Left ventricle myocardium inferior (tissue), 1 donor: Measurements from ENCODE around the gene CEP162. TPM values are rescaled to one million over a fixed set of nuclear protein-coding genes. Genes with fewer than 3 reads are reported as not detected.
"Not testable (repeated sequence)": the region's sequence is repeated elsewhere in the genome, so short reads cannot be mapped to it uniquely, and the experiment has no call there.

Source experiments
- DNase-seq: peaks from one replicate; pipeline ENCODE4 v3.0.0-alpha.2; 2020
- H3K27ac ChIP-seq: fragments of 200-600 bp; replicated peaks from 2 replicates; pipeline ENCODE4 v1.8.0; 2021
- H3K27me3 ChIP-seq: fragments of 200-600 bp; 2 replicates; pipeline ENCODE4 v1.8.0; 2021; ENCODE audit warnings: low read depth
- H3K36me3 ChIP-seq: fragments of 200-600 bp; 2 replicates; pipeline ENCODE4 v1.8.0; 2021
- H3K4me1 ChIP-seq: fragments of 200-600 bp; 2 replicates; pipeline ENCODE4 v1.8.0; 2021
- H3K4me3 ChIP-seq: fragments of 200-600 bp; 2 replicates; pipeline ENCODE4 v1.8.0; 2021; ENCODE audit warnings: mild to moderate bottlenecking, moderate library complexity
- H3K9me3 ChIP-seq: fragments of 200-600 bp; replicated peaks from 2 replicates; pipeline ENCODE4 v1.8.0; 2021
- CTCF ChIP-seq: fragments of 200-600 bp; IDR thresholded peaks from 2 replicates; pipeline ENCODE4 v1.8.0; 2021; ENCODE audit warnings: antibody characterized with exemption, mild to moderate bottlenecking, borderline replicate concordance
- intact Hi-C: fragments of 100-400 bp; cut with micrococcal nuclease; formaldehyde crosslinking; loops from one replicate; pipeline ENCODE4 v1.11.0; 2022
- total RNA-seq: library from RNA; stranded (reverse); fragmentation: NEBNext Ultra II Directional; extraction: Animal tissue kit (Norgen Biotek cat#: 25700); gene quantifications from one replicate; pipeline ENCODE4 v1.2.1, GENCODE V29; 2021
- donor health status: DM: no; HTN: yes; CAD: no; lungs with severe emphysema.

Gene CEP162
- total RNA-seq, 1 donor from 2014 or later, result 4.0 TPM

GRCh38 chr6:84107495-84107894, 119.9 kb downstream of the CEP162 start:
- H3K4me3 ChIP-seq, result no peak overlapping the region
- DNase-seq, result no peak
- H3K9me3 ChIP-seq, result peaks cover 3% of the 10 kb centered on the region
- no peaks in the 10 kb centered on the region for H3K27me3 ChIP-seq
- H3K36me3 ChIP-seq, result no peaks in the 10 kb centered on the region
- no peak overlapping the region for H3K27ac ChIP-seq
- TF ChIP-seq CTCF, result no peak
- intact Hi-C loops, result no loop called here
- H3K4me1 ChIP-seq, result no peaks in the 10 kb centered on the region

DNA sequence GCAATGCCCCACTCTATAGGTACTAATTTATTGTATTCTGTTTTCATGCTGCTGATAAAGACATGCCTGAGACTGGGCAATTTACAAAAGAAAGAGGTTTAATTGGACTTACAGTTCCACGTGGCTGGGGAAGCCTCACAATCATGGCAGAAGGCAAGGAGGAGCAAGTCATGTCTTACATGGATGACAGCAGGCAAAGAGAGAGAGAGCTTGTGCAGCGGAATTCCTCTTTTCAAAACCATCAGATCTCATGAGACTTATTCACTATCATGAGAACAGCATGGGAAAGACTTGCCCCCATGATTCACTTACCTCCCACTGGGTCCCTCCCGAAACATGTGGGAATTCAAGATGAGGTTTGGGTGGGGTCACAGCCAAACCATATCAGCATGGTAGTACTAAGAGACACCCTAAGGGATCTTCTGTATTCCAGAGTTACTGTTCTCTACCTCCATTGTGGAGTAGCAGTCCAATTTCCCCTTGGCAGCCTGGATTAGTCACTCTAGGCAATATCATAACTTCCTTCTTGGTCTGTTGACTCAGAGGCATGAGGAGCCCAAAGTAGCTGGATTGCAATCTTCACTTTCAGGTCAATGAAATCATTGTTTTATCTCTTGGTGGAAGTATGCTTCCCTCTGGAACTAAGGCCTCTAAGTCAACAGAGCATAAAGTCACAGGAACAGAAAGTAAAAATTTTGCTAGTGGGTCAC, 122.1 kb downstream of the CEP162 start:
- H3K36me3 ChIP-seq, H3K27ac ChIP-seq, DNase-seq, intact Hi-C loops, H3K9me3 ChIP-seq, H3K4me1 ChIP-seq, H3K4me3 ChIP-seq, H3K27me3 ChIP-seq: not testable (repeated sequence)

GRCh38 chr6:84103029-84103428, 124.4 kb downstream of the CEP162 start:
- Histone ChIP-seq H3K27me3 (no peaks in the 10 kb centered on the region), H3K27ac (no peak overlapping the region), H3K4me3 (no peak overlapping the region), H3K36me3 (no peaks in the 10 kb centered on the region), H3K9me3 (peaks cover 3% of the 10 kb centered on the region), H3K4me1 (no peaks in the 10 kb centered on the region)
- intact Hi-C loops, result no loop called here
- TF ChIP-seq CTCF, result no peak
- no peak for DNase-seq

GRCh38 chr6:84095156-84095555, 132.3 kb downstream of the CEP162 start:
- intact Hi-C loops, result no loop called here
- H3K4me1 ChIP-seq, result no peaks in the 10 kb centered on the region
- no peak for TF ChIP-seq CTCF
- no peaks in the 10 kb centered on the region for H3K27me3 ChIP-seq
- H3K36me3 ChIP-seq, result no peaks in the 10 kb centered on the region
- H3K4me3 ChIP-seq, result no peak overlapping the region
- peaks cover 7% of the 10 kb centered on the region for H3K9me3 ChIP-seq
- no peak for DNase-seq
- no peak overlapping the region for H3K27ac ChIP-seq

DNA sequence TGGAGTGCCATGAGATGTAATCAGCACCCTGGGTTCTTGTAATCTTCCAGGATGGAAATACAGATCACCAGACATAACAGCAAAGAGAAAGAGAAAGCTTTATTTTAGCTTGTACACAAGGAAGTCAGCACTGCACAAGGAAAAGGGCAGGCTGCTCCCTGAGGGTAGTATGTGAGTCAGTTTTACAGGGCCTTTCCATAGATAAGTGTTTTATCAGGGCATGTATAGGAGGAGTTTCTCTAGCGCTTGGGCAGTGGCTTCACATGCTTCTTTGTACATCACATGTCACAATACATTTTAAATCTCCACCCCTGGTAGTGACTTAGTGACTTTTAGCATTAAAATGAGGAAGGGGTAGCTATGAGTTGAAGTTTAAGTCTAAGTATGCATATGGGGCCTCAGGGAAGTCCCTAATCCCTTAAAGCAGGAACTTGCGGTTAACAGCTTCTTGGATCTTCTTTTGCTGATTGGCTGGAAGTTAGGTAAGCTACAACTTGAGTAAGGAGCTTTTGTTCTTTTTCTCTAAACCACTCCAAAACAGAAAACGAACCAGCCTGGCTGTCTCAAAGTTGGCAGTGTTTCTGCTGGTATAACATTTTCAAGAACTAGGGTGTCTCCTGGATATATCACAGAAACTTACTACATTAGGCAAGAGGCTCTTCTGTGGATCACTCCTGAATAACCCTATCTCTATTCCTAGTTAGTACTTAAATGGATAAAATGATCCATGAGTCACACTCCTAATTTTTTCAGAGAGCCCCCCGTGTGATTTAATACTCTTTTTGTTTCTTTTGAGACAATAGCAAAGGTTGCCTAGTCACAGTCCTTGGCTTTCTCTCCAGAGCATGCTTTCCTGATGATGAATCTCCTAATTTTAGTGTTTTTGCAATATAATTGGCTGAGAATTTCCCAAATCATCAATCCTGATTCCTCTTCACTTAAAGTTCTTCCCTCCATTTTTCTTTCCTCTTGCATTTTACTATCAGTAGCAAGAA, 133.7 kb downstream of the CEP162 start:
- H3K27ac ChIP-seq, result no peak overlapping the region
- no peak for TF ChIP-seq CTCF
- intact Hi-C loops, result no loop called here
- H3K27me3 ChIP-seq, result no peaks in the 10 kb centered on the region
- H3K9me3 ChIP-seq, result peaks cover 7% of the 10 kb centered on the region
- no peak overlapping the region for H3K4me3 ChIP-seq
- H3K36me3 ChIP-seq, result no peaks in the 10 kb centered on the region
- H3K4me1 ChIP-seq, result no peaks in the 10 kb centered on the region
- DNase-seq, result no peak
